Measurements from ENCODE around the gene TUBGCP6. TPM values are rescaled to one million over a fixed set of nuclear protein-coding genes. Genes with fewer than 3 reads are reported as not detected.
A peak's percentile ranks its signal among the peaks of the same experiment; 100 is the strongest.

Gene TUBGCP6
- total RNA-seq, 1 donor from 2014 or later = 26.3 TPM

DNA sequence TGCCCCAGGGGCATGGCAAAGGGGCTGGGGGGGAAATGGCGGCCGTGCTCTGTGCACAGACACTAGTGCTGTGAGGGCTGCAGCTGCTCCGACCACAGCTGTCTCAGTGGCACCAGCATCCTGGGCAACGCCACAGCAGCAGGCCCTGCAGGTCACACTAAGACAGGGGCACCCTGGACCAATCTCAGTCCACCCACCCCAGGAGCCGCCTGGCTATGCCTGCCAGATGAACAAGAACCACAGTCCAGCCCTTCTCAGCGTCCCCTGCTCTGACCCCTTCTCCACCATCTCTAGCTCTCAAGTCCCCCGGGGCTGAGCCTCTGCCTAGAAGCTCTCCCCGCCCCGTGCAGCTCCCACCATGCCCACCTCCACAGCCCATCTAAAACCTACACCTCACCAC lies 16.5 kb downstream of the TUBGCP6 start:
- peaks cover 7% of the 10 kb centered on the region for H3K79me2 ChIP-seq (ENCODE audit: insufficient read depth, low read length)
- H3K27ac Mint-ChIP-seq (ENCODE audit: unreplicated experiment) = peak overlapping the region; percentile 31

DNA sequence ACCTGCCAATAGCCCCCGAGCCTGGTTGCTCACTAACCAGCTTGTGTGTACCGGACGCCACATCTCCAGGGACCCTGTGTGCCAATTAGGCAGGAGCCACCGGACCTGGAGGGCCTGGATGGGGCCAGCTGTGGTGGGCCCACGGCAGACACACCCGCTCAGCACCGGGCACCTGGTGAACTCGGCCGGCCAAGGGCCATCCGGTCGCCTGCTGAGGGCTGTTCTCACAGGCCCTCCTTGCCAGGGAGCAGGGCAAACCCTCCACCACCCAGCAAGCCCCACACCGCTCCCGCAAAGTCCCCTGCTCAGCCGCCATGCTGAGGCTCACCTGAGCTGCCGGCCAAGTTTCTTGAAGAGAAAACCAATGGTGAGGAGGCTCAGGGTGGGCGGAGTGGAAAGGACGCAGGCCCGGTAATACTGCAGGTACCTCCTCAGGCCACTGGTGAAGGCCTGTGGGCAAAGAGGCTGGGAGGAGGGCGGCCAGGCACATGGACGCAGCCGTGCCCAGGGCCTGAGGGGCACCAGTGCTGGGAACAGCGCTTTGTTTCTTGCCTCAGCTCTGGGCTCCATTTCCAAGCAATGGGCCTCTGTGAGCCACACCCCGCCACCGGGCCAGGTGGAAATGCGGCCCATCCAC lies 17.1 kb downstream of the TUBGCP6 start:
- Histone ChIP-seq H3K36me3 (ENCODE audit: insufficient read depth, low read length) (peaks cover 7% of the 10 kb centered on the region), H4K20me1 (ENCODE audit: insufficient read depth, low read length) (peaks cover 36% of the 10 kb centered on the region), H3K9ac (ENCODE audit: low read length) (no peak overlapping the region), H3K4me2 (ENCODE audit: low read length) (no peak overlapping the region), H3K79me2 (ENCODE audit: insufficient read depth, low read length) (no peaks in the 10 kb centered on the region), H3K27me3 (ENCODE audit: insufficient read depth, low read length) (no peaks in the 10 kb centered on the region), H3K27ac (ENCODE audit: low read depth, low read length) (no peak overlapping the region), H2AFZ (ENCODE audit: low read depth, low read length) (no peak overlapping the region), H3K9me3 (ENCODE audit: insufficient read depth, low read depth, low read length) (no peaks in the 10 kb centered on the region), H3K4me1 (ENCODE audit: insufficient read depth, low read length) (no peaks in the 10 kb centered on the region), H3K4me3 (ENCODE audit: insufficient read depth, low read depth, low read length) (no peak overlapping the region)
- no peak overlapping the region for H3K4me3 Mint-ChIP-seq (ENCODE audit: unreplicated experiment)
- DNase-seq (ENCODE audit: low read depth) (no peak), FAIRE-seq (no peak)
- no peaks in the 10 kb centered on the region for H3K27me3 Mint-ChIP-seq (ENCODE audit: low read depth, unreplicated experiment)
- no peak overlapping the region for H3K27ac Mint-ChIP-seq (ENCODE audit: unreplicated experiment)
- no peaks in the 10 kb centered on the region for H3K9me3 Mint-ChIP-seq (ENCODE audit: unreplicated experiment)
- H3K36me3 Mint-ChIP-seq (ENCODE audit: low read depth, unreplicated experiment) = peaks cover 20% of the 10 kb centered on the region
- TF ChIP-seq EZH2 (IDR thresholded peaks at IDR 0.05; ENCODE audit: insufficient read depth, low read length) = no peak
- TF ChIP-seq, protein P1, sequence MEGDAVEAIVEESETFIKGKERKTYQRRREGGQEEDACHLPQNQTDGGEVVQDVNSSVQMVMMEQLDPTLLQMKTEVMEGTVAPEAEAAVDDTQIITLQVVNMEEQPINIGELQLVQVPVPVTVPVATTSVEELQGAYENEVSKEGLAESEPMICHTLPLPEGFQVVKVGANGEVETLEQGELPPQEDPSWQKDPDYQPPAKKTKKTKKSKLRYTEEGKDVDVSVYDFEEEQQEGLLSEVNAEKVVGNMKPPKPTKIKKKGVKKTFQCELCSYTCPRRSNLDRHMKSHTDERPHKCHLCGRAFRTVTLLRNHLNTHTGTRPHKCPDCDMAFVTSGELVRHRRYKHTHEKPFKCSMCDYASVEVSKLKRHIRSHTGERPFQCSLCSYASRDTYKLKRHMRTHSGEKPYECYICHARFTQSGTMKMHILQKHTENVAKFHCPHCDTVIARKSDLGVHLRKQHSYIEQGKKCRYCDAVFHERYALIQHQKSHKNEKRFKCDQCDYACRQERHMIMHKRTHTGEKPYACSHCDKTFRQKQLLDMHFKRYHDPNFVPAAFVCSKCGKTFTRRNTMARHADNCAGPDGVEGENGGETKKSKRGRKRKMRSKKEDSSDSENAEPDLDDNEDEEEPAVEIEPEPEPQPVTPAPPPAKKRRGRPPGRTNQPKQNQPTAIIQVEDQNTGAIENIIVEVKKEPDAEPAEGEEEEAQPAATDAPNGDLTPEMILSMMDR (IDR thresholded peaks at IDR 0.05; ENCODE audit: insufficient read depth, low read depth, low read length) = no peak
- peaks cover 2% of the 10 kb centered on the region for H3K4me1 Mint-ChIP-seq (ENCODE audit: low read depth, unreplicated experiment)

More for the DNA sequence above, 16.5 kb downstream of the TUBGCP6 start:
- Mint-ChIP-seq H3K27me3 (ENCODE audit: low read depth, unreplicated experiment) (no peaks in the 10 kb centered on the region), H3K9me3 (ENCODE audit: unreplicated experiment) (no peaks in the 10 kb centered on the region), H3K4me3 (ENCODE audit: unreplicated experiment) (no peak overlapping the region), H3K36me3 (ENCODE audit: low read depth, unreplicated experiment) (peaks cover 18% of the 10 kb centered on the region), H3K4me1 (ENCODE audit: low read depth, unreplicated experiment) (no peaks in the 10 kb centered on the region)
- no peak for FAIRE-seq
- peaks cover 2% of the 10 kb centered on the region for H3K36me3 ChIP-seq (ENCODE audit: insufficient read depth, low read length)
- H3K4me2 ChIP-seq (ENCODE audit: low read length) = no peak overlapping the region
- H3K9ac ChIP-seq (ENCODE audit: low read length) = no peak overlapping the region
- no peaks in the 10 kb centered on the region for H3K4me1 ChIP-seq (ENCODE audit: insufficient read depth, low read length)
- no peak overlapping the region for H2AFZ ChIP-seq (ENCODE audit: low read depth, low read length)
- DNase-seq (ENCODE audit: low read depth) = no peak
- H4K20me1 ChIP-seq (ENCODE audit: insufficient read depth, low read length) = peaks cover 32% of the 10 kb centered on the region
- no peaks in the 10 kb centered on the region for H3K27me3 ChIP-seq (ENCODE audit: insufficient read depth, low read length)
- no peak overlapping the region for H3K27ac ChIP-seq (ENCODE audit: low read depth, low read length)
- no peak overlapping the region for H3K4me3 ChIP-seq (ENCODE audit: insufficient read depth, low read depth, low read length)
- no peak for TF ChIP-seq EZH2 (IDR thresholded peaks at IDR 0.05; ENCODE audit: insufficient read depth, low read length)
- TF ChIP-seq, protein P1 (IDR thresholded peaks at IDR 0.05; ENCODE audit: insufficient read depth, low read depth, low read length) = no peak
- H3K9me3 ChIP-seq (ENCODE audit: insufficient read depth, low read depth, low read length) = no peaks in the 10 kb centered on the region

DNA sequence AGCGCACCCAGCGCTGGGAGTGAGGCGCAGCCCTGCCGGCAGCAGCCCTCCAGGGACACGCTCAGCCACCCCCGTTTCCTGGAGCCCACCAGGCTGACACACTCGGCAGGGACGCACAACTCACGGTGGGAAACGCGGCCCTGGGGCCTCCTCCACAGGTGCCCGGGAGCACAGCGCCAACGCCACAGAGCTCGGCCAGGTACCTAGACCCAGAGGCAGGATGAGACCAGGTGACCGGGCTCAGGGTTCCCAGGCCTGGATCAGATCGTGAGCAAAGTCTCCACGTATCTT lies 18.0 kb downstream of the TUBGCP6 start:
- Mint-ChIP-seq H3K4me1 (ENCODE audit: low read depth, unreplicated experiment) (peaks cover 2% of the 10 kb centered on the region), H3K27me3 (ENCODE audit: low read depth, unreplicated experiment) (no peaks in the 10 kb centered on the region), H3K27ac (ENCODE audit: unreplicated experiment) (no peak overlapping the region), H3K4me3 (ENCODE audit: unreplicated experiment) (no peak overlapping the region), H3K36me3 (ENCODE audit: low read depth, unreplicated experiment) (peaks cover 20% of the 10 kb centered on the region), H3K9me3 (ENCODE audit: unreplicated experiment) (no peaks in the 10 kb centered on the region)
- no peak for FAIRE-seq
- TF ChIP-seq, protein P1 (IDR thresholded peaks at IDR 0.05; ENCODE audit: insufficient read depth, low read depth, low read length) = no peak
- no peak for TF ChIP-seq EZH2 (IDR thresholded peaks at IDR 0.05; ENCODE audit: insufficient read depth, low read length)
- Histone ChIP-seq H3K4me1 (ENCODE audit: insufficient read depth, low read length) (no peaks in the 10 kb centered on the region), H4K20me1 (ENCODE audit: insufficient read depth, low read length) (peaks cover 36% of the 10 kb centered on the region), H3K36me3 (ENCODE audit: insufficient read depth, low read length) (peaks cover 7% of the 10 kb centered on the region), H3K27ac (ENCODE audit: low read depth, low read length) (no peak overlapping the region), H3K9ac (ENCODE audit: low read length) (no peak overlapping the region), H3K4me3 (ENCODE audit: insufficient read depth, low read depth, low read length) (no peak overlapping the region), H3K27me3 (ENCODE audit: insufficient read depth, low read length) (no peaks in the 10 kb centered on the region), H3K4me2 (ENCODE audit: low read length) (no peak overlapping the region), H2AFZ (ENCODE audit: low read depth, low read length) (no peak overlapping the region), H3K9me3 (ENCODE audit: insufficient read depth, low read depth, low read length) (no peaks in the 10 kb centered on the region), H3K79me2 (ENCODE audit: insufficient read depth, low read length) (no peaks in the 10 kb centered on the region)
- DNase-seq (ENCODE audit: low read depth) = no peak
